ENCODE data around the gene ARF6.
A peak's percentile ranks its signal among the peaks of the same experiment; 100 is the strongest.

ARF6 gene

DNA sequence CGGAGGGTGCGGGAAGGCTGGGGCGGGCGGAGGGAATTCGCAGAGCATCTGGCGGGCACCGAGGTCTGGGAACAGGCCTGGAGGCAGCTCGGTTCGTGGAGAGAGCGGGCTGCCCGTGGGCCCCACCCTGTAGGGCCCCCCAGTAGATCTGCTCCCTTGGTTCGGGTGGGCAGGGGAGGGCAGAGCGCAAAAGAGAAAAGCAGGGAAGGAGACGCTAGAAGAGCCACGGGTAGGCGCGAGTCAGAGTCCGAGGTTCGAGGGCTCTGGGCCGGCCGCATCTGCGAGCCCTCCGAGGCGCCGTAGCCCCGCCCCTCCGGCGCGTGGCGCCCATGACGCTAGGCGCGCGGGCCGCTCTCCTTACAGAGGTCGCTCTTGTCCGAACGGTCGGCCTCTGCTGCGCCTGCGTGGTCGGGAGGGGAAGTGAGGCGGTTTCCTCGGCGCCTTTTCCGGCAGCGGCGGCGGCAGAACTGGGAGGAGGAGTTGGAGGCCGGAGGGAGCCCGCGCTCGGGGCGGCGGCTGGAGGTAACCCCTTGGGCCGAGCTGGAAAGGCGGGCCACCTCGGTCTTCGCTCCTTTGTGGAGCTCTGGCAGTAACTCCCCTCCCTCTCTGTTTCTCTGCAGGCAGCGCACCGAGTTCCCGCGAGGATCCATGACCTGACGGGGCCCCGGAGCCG, at the start of gene ARF6:
Gene ARF6, plus strand, starts transcription at position 447 of the 673 bp plus-strand sequence. CDS start 655 bp downstream, outside the sequence.
- no peak for TF ChIP-seq CTCF (IDR thresholded peaks at IDR 0.05; ENCODE audit: low read depth, low read length, missing control alignments)
- peak; percentile 86 for DNase-seq (ENCODE audit: extremely low read depth, low read depth)
- peak within 1 kb of the TSS; percentile 89 for H3K4me3 ChIP-seq (replicated peaks; ENCODE audit: low read depth, low read length)

DNA sequence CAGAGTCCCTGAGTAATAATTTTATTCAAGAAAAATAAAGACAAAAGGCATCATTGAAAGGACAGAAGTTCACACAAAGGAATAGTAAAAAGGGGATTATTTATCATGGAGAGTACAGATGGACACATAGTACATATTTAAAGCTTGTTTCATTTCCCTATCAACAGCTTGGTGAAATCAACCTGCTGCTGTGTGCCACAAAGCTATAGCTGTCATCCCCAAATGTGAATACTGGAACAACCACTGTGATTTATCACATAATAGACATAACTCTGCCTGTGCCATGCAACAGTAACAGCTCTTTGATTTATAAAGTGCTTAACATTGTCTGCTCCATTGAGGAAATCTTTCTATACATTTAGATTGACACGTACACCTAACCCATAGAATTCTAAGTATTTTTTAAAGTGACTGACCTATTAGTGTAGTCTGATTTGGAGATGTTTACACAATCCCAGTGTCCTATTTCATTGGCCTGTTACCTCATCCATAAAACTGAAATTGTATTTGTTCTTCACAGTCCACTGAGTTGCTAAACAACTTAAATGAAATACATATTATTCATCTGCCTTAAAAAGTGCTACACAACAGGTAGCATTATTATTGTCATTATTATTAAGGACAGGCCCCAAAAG, 43.6 kb upstream of the ARF6 start:
- no peak for TF ChIP-seq CTCF (IDR thresholded peaks at IDR 0.05; ENCODE audit: low read depth, low read length, missing control alignments)
- no peak overlapping the region for H3K4me3 ChIP-seq (replicated peaks; ENCODE audit: low read depth, low read length)
- no peak for DNase-seq (ENCODE audit: extremely low read depth, low read depth)

GRCh38 chr14:49851813-49852212, 41.1 kb upstream of the ARF6 start:
- DNase-seq (ENCODE audit: extremely low read depth, low read depth): no peak
- TF ChIP-seq CTCF (IDR thresholded peaks at IDR 0.05; ENCODE audit: low read depth, low read length, missing control alignments): no peak
- H3K4me3 ChIP-seq (replicated peaks; ENCODE audit: low read depth, low read length): peak overlapping the region; percentile 98

DNA sequence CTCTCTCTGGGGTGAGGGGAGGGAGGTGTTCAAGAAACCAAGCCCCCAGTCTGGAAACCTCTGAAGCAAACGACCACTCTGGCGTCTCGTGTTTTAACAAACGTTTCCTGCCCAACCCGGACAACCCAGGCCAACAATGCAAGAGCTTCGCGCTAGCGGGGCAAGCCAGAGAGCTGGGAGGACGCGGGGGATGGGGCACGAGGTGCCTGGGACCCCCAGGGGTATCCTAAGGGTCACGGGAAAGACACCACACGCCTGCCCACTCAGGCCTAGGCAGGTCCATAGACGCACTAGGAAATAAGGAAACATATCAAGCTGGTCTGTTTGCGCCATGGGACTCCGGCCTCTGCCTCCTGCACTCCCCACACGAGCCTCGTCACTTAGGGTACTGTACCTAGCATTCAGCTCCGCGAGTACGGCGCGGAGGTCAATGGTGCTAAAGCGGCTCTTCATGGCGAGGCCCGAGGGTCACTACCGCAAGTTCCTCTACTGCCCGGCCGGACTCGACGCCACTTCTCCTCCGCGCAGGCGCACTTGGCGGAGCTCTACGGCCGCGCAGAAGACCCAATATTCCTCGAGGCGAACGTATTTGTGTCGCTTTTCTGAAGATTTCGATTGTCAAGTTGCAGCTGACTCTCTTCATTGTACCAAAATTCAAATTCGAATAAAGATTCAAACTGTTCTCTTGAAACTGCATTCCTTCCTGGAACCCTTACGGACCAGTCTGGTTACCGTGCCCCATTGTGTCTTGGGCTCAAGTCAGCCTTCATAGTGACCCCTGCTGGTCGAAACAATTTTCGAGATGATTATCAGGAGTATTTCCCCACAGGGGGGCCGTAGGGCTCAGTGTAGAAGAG, 40.4 kb upstream of the ARF6 start, which contains the start of gene NEMF:
Gene NEMF, minus strand, starts transcription at position 488 of the 857 bp plus-strand sequence. Its CDS starts 35 bp downstream, at position 453.
- DNase-seq (ENCODE audit: extremely low read depth, low read depth): peak; percentile 84
- TF ChIP-seq CTCF (IDR thresholded peaks at IDR 0.05; ENCODE audit: low read depth, low read length, missing control alignments): peak; percentile 80
- peak within 1 kb of the TSS; percentile 98 for H3K4me3 ChIP-seq (replicated peaks; ENCODE audit: low read depth, low read length)

GRCh38 chr14:49853158-49853477, 39.8 kb upstream of the ARF6 start:
- H3K4me3 ChIP-seq (replicated peaks; ENCODE audit: low read depth, low read length): peak overlapping the region; percentile 98
- no peak for TF ChIP-seq CTCF (IDR thresholded peaks at IDR 0.05; ENCODE audit: low read depth, low read length, missing control alignments)
- no peak for DNase-seq (ENCODE audit: extremely low read depth, low read depth)

- peak; percentile 68 for DNase-seq (ENCODE audit: extremely low read depth, low read depth)
- H3K4me3 ChIP-seq (replicated peaks; ENCODE audit: low read depth, low read length): no peak overlapping the region; the same call in 1 of the 2 replicates
- TF ChIP-seq CTCF (IDR thresholded peaks at IDR 0.05; ENCODE audit: low read depth, low read length, missing control alignments): peak; percentile 65
These were observed 39.1 kb upstream of the ARF6 start for GRCh38 chr14:49853572-49854375.

Data from HFF-Myc (cell line).